ENCODE measurements around the gene ARMC10. TPM values are rescaled to one million over a fixed set of nuclear protein-coding genes. Genes with fewer than 3 reads are reported as not detected.
"Not testable (repeated sequence)": the region's sequence is repeated elsewhere in the genome, so short reads cannot be mapped to it uniquely, and the experiment has no call there.

Gene ARMC10
- total RNA-seq, 1 donor from 2014 or later = 46.6 TPM

GRCh38 chr7:103076764-103077163, 1.8 kb downstream of the ARMC10 start:
- Histone ChIP-seq H3K36me3 (ENCODE audit: control insufficient read depth, insufficient read depth, low read length) (peaks cover 3% of the 10 kb centered on the region), H3K4me3 (ENCODE audit: low read depth, low read length) (no peak overlapping the region), H3K27me3 (ENCODE audit: control insufficient read depth, insufficient read depth, low read length) (no peaks in the 10 kb centered on the region)
- DNase-seq (ENCODE audit: low read depth) = no peak
- TF ChIP-seq, protein P1, sequence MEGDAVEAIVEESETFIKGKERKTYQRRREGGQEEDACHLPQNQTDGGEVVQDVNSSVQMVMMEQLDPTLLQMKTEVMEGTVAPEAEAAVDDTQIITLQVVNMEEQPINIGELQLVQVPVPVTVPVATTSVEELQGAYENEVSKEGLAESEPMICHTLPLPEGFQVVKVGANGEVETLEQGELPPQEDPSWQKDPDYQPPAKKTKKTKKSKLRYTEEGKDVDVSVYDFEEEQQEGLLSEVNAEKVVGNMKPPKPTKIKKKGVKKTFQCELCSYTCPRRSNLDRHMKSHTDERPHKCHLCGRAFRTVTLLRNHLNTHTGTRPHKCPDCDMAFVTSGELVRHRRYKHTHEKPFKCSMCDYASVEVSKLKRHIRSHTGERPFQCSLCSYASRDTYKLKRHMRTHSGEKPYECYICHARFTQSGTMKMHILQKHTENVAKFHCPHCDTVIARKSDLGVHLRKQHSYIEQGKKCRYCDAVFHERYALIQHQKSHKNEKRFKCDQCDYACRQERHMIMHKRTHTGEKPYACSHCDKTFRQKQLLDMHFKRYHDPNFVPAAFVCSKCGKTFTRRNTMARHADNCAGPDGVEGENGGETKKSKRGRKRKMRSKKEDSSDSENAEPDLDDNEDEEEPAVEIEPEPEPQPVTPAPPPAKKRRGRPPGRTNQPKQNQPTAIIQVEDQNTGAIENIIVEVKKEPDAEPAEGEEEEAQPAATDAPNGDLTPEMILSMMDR (IDR thresholded peaks at IDR 0.05; ENCODE audit: insufficient read depth, low read length, severe bottlenecking) = no peak
- FAIRE-seq = no peak

- Histone ChIP-seq H3K4me3 (ENCODE audit: low read depth, low read length) (no peak overlapping the region), H3K36me3 (ENCODE audit: control insufficient read depth, insufficient read depth, low read length) (peaks cover 3% of the 10 kb centered on the region), H3K27me3 (ENCODE audit: control insufficient read depth, insufficient read depth, low read length) (no peaks in the 10 kb centered on the region)
- no peak for DNase-seq (ENCODE audit: low read depth)
- TF ChIP-seq, protein P1 (IDR thresholded peaks at IDR 0.05; ENCODE audit: insufficient read depth, low read length, severe bottlenecking) = no peak
- FAIRE-seq = no peak
Measured at GRCh38 chr7:103077318-103077717, 2.4 kb downstream of the ARMC10 start.

DNA sequence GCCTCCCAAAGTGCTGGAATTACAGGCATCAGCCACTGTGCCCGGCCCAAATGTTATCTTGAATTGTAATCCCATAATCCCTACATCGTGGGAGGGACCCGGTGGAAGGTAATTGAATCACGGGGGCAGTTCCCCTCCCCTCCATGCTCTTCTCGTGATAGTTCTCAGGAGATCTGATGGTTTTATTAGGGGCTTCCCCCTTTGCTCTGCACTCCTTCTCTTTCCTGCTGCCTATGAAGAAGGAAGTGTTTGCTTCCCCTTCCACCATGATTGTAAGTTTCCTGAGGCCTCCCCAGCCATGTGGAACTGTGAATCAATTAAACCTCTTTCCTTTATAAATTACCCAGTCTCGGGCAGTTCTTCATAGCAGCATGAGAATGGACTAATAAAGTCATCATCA, 3.3 kb downstream of the ARMC10 start:
- not testable (repeated sequence) for H3K4me3 ChIP-seq (ENCODE audit: low read depth, low read length); H3K36me3 ChIP-seq (ENCODE audit: control insufficient read depth, insufficient read depth, low read length); FAIRE-seq; DNase-seq (ENCODE audit: low read depth); H3K27me3 ChIP-seq (ENCODE audit: control insufficient read depth, insufficient read depth, low read length)

DNA sequence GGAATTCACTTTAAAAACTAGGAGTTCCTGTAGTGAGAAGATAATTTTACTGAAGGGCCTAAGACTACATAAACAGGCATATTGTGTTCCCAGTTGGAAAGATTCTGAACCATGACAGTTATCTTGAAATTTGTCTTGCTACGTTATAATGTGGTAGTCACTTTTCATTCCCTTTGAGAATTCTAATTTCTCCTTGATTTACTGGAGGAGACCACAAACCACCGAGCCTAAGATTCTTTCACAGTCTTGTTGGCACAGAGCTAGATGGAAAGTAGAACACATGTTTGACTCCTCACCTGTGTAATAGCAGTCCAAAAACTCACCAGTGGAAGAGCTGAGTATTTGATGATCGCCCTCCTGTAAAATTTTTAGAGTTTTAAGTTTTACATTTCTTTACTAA, 4.9 kb downstream of the ARMC10 start:
- no peaks in the 10 kb centered on the region for H3K27me3 ChIP-seq (ENCODE audit: control insufficient read depth, insufficient read depth, low read length)
- TF ChIP-seq, protein P1 (IDR thresholded peaks at IDR 0.05; ENCODE audit: insufficient read depth, low read length, severe bottlenecking) = no peak
- DNase-seq (ENCODE audit: low read depth) (no peak), FAIRE-seq (no peak)
- H3K4me3 ChIP-seq (ENCODE audit: low read depth, low read length) = no peak overlapping the region
- peaks cover 6% of the 10 kb centered on the region for H3K36me3 ChIP-seq (ENCODE audit: control insufficient read depth, insufficient read depth, low read length)

- TF ChIP-seq, protein P1 (IDR thresholded peaks at IDR 0.05; ENCODE audit: insufficient read depth, low read length, severe bottlenecking) = no peak
- H3K27me3 ChIP-seq (ENCODE audit: control insufficient read depth, insufficient read depth, low read length) = no peaks in the 10 kb centered on the region
- no peak overlapping the region for H3K4me3 ChIP-seq (ENCODE audit: low read depth, low read length)
- DNase-seq (ENCODE audit: low read depth) (no peak), FAIRE-seq (no peak)
- H3K36me3 ChIP-seq (ENCODE audit: control insufficient read depth, insufficient read depth, low read length) = peaks cover 6% of the 10 kb centered on the region
Measured at GRCh38 chr7:103080923-103081322, 6.0 kb downstream of the ARMC10 start.

DNA sequence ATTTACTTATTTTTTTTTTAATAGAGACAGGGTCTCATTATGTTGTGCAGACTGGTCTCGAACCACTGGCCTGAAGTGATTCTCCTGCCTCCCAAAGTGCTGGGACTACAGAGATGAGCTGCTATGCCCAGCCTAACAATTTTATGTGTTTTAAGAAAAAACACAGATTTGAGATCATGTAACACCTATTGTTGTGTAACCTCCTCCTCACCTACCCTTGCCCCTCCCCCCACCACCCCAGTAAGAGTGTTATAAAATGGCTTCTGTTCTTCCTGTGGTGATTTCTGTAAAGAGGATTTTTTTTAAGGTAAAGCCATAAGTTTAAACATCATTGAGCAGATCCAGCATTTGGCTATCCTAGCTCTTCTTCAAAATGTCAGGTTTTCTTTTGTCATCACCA, 7.6 kb downstream of the ARMC10 start:
- TF ChIP-seq, protein P1 (IDR thresholded peaks at IDR 0.05; ENCODE audit: insufficient read depth, low read length, severe bottlenecking) = no peak
- DNase-seq (ENCODE audit: low read depth) (no peak), FAIRE-seq (no peak)
- Histone ChIP-seq H3K36me3 (ENCODE audit: control insufficient read depth, insufficient read depth, low read length) (peaks cover 5% of the 10 kb centered on the region), H3K4me3 (ENCODE audit: low read depth, low read length) (no peak overlapping the region), H3K27me3 (ENCODE audit: control insufficient read depth, insufficient read depth, low read length) (no peaks in the 10 kb centered on the region)
